ENCODE results near the gene RFFL.

GRCh38 chr17:35073183-35073790, 9.8 kb upstream of the RFFL start:
- TF ChIP-seq CTCF (IDR thresholded peaks at IDR 0.05; ENCODE audit: low read depth, low read length, poor library complexity, severe bottlenecking) = no peak
- TF ChIP-seq EZH2phosphoT487 (IDR thresholded peaks at IDR 0.05; ENCODE audit: borderline replicate concordance, low read length) = no peak
